Measurements from ENCODE around the gene PHACTR3.

The PHACTR3 gene

DNA sequence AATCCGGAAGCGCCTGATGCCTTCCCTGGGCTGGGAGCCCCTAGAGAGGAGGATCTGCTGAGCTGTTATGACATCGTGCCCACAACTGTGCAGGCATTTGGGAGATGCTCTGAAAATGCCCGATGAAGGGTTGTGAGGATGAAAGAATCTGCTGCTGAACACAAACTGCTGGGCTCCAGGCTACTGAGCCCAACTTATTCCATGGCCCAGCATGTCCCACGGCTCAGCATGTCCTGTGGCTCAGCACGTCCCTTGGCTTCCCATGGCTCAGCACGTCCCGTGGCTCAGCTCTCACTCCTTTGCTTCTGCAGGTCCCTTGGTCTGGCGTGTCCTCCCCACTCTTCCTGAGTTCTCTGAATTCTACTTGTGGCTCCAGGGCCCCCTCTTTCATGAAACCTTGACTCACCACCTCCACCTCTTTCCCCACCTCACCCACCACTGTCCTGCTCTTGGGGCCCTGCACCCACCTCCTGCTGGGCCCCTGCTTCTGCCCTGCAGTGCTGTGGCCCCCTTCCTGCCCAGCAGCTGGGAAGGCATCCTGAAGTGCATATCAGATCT is 80.4 kb downstream of the PHACTR3 start:
- TF ChIP-seq, protein P1, sequence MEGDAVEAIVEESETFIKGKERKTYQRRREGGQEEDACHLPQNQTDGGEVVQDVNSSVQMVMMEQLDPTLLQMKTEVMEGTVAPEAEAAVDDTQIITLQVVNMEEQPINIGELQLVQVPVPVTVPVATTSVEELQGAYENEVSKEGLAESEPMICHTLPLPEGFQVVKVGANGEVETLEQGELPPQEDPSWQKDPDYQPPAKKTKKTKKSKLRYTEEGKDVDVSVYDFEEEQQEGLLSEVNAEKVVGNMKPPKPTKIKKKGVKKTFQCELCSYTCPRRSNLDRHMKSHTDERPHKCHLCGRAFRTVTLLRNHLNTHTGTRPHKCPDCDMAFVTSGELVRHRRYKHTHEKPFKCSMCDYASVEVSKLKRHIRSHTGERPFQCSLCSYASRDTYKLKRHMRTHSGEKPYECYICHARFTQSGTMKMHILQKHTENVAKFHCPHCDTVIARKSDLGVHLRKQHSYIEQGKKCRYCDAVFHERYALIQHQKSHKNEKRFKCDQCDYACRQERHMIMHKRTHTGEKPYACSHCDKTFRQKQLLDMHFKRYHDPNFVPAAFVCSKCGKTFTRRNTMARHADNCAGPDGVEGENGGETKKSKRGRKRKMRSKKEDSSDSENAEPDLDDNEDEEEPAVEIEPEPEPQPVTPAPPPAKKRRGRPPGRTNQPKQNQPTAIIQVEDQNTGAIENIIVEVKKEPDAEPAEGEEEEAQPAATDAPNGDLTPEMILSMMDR (IDR thresholded peaks at IDR 0.05; ENCODE audit: borderline replicate concordance, insufficient read depth, low read depth, low read length) = no peak
- H3K4me3 ChIP-seq (ENCODE audit: low read depth, low read length) = no peak overlapping the region

DNA sequence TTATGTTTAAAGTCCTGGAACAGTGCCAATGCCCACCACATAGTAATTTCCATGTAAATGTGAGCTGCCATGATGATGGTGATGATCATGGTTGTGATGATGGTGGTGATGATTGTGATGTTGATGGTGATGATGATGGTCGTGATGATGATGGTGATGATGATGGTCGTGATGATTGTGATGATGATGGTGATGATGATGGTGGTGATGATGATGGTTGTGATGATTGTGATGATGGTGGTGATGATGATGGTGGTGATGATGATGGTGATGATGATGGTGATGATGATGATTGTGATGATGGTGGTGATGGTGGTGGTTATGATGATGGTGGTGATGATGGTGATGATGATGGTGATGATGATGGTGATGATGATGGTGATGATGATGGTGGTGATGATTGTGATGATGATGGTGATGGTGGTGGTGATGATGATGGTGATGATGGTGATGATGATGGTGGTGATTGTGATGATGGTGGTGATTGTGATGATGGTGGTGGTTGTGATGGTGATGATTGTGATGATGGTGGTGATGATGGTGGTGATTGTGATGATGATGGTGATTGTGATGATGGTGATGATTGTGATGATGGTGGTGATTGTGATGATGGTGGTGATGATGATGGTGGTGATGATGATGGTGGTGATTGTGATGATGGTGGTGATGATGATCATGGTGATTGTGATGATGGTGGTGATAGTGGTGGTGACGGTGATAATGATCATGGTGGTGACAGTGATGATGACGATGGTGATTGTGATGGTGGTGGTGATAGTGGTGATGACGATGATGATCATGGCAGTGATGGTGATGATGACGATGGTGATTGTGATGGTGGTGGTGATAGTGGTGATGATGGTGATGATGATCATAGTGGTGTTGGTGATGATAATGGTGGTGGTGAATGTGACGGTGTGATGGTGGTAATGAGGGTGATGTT is 82.3 kb downstream of the PHACTR3 start:
- TF ChIP-seq, protein P1 (IDR thresholded peaks at IDR 0.05; ENCODE audit: borderline replicate concordance, insufficient read depth, low read depth, low read length) = no peak
- H3K4me3 ChIP-seq (ENCODE audit: low read depth, low read length) = no peak overlapping the region

DNA sequence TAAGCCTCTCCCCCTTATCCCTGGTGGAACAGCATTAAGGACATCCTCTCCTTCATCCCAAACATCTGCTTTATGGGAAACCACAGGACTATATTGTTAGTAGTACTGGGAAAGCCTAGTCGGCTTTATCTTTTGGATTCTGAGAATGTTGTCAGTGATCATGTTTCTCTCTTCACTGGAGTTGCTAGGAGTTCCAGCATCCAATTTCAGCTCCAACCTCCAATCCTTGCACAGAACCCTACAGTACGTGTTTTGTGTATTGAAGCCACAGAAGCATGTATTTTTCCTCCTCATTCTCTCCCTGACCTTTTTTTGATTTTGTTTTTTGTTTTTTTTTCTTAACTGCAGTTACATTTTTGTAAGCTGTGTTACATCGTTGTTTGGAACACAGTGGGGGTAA is 84.0 kb downstream of the PHACTR3 start:
- TF ChIP-seq, protein P1 (IDR thresholded peaks at IDR 0.05; ENCODE audit: borderline replicate concordance, insufficient read depth, low read depth, low read length) = no peak

DNA sequence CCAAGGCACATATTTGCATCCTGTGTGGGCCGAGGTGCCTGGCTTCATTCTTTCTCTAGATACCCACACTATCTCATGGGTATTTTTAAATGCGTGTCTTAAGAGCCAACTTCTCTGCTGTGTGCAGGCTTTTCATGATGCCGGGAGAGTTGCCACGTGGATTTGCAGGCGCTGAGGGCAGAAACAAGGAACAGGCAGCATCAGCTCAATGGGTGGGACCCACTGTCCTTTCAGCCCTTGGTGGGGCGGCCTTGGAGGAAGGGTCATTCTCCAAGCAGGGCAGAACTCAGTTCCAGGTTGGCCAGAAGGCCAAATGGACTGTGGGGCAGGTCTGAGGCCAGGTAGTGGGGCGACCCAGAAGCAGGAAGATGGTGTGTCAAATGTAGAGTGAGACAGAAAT is 84.7 kb downstream of the PHACTR3 start:
- H3K4me3 ChIP-seq (ENCODE audit: low read depth, low read length) = no peak overlapping the region
- TF ChIP-seq, protein P1 (IDR thresholded peaks at IDR 0.05; ENCODE audit: borderline replicate concordance, insufficient read depth, low read depth, low read length) = no peak

More for the DNA sequence above, 84.0 kb downstream of the PHACTR3 start:
- H3K4me3 ChIP-seq (ENCODE audit: low read depth, low read length) = no peak overlapping the region

DNA sequence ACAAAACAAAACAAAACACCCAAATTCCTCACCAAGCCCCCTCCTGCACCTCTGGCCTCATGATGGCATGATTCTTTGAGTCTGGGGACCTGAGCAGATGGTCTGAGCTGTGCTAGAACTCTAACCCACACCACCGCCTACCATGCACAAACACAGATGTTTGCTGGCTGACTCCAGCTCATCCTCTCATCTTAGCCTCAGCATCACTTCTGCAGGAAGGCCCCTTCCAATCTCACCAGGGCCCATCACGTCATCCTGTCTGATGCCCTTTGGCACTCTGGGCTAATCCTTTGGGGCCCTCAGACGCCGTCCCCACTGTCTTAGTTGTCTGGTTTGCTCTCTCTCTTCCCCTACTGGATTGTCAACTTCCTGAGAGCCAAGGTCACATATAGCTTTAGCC is 85.8 kb downstream of the PHACTR3 start:
- TF ChIP-seq, protein P1 (IDR thresholded peaks at IDR 0.05; ENCODE audit: borderline replicate concordance, insufficient read depth, low read depth, low read length) = no peak
- no peak overlapping the region for H3K4me3 ChIP-seq (ENCODE audit: low read depth, low read length)

DNA sequence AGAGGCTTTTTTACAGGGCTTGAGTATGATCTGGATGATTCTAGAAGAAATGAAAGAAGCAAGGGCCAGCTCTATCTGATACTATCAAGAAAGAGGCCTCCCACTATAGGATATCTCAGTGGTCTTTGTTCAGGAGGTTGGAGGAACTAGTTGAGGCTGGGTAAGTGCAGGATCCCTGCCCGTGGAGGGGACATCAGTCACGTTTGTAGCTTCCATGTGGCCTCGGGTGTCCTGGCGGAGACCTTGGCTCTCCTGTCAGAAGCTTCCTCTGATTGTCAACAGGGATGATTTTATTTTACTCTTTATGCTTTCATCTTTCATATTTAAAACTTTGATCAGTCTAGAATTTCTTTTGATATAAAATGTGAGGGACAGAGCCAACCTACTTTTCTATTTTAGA is 86.6 kb downstream of the PHACTR3 start:
- TF ChIP-seq, protein P1 (IDR thresholded peaks at IDR 0.05; ENCODE audit: borderline replicate concordance, insufficient read depth, low read depth, low read length) = no peak

DNA sequence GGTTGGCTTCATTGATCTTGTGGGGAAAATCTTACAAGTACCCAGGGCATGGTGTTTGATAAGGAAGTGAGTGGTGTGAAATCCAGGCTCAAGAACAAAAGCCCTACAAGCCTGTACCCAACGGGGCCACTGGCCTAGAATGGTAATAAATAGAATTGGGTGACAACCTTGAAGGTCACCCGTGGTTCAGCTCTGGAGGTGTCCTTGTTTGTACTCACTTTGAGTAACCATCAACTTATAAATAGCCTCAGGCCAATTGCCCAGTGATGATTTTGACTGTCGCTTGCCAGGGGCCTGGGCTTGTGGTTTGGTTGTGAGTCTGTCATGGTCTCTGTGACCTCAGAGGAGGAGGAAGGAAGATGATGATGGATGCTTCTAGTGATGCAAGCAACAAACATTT is 87.8 kb downstream of the PHACTR3 start:
- TF ChIP-seq, protein P1 (IDR thresholded peaks at IDR 0.05; ENCODE audit: borderline replicate concordance, insufficient read depth, low read depth, low read length) = no peak
- no peak overlapping the region for H3K4me3 ChIP-seq (ENCODE audit: low read depth, low read length)

More for the DNA sequence above, 86.6 kb downstream of the PHACTR3 start:
- no peak overlapping the region for H3K4me3 ChIP-seq (ENCODE audit: low read depth, low read length)

Measured in GM12875 (cell line).